GM23338 (cell line): ENCODE results near the gene TPST1. TPM values are rescaled to one million over a fixed set of nuclear protein-coding genes. Genes with fewer than 3 reads are reported as not detected.

Experiments
- ATAC-seq: fragments of 200-7000 bp; cut with Tn5 transposase; 3 replicates; pipeline ENCODE4 v1.9.1; 2020
- DNase-seq: peaks from one replicate; pipeline ENCODE4 v3.0.0-alpha.2; 2015; ENCODE audit warnings: low spot score
- H2AFZ ChIP-seq: fragments of 200-600 bp; sonication (generic); 2 replicates; pipeline ENCODE4 v1.8.0; 2016; ENCODE audit warnings: antibody characterized with exemption, mild to moderate bottlenecking, moderate library complexity
- H3F3A ChIP-seq: fragments of 200-600 bp; sonication (generic); replicated peaks from 2 replicates; pipeline ENCODE4 v1.8.0; 2017; ENCODE audit warnings: antibody characterized with exemption, mixed run types, low read depth
- H3K27ac ChIP-seq: fragments of 200-600 bp; sonication (generic); 2 replicates; pipeline ENCODE4 v1.6.1; 2016; ENCODE audit warnings: low read depth
- H3K27me3 ChIP-seq: fragments of 200-600 bp; sonication (generic); 2 replicates; pipeline ENCODE4 v1.8.0; 2016; ENCODE audit warnings: mild to moderate bottlenecking, mixed run types, moderate library complexity; ENCODE audit not compliant: insufficient read depth
- H3K36me3 ChIP-seq: fragments of 200-600 bp; sonication (generic); 2 replicates; pipeline ENCODE4 v1.8.0; 2016; ENCODE audit warnings: mild to moderate bottlenecking; ENCODE audit not compliant: insufficient read depth
- H3K4me1 ChIP-seq: fragments of 200-600 bp; sonication (generic); 2 replicates; pipeline ENCODE4 v1.8.0; 2016; ENCODE audit warnings: mild to moderate bottlenecking, moderate library complexity; ENCODE audit not compliant: insufficient read depth
- H3K4me2 ChIP-seq: fragments of 200-600 bp; sonication (generic); 2 replicates; pipeline ENCODE4 v1.7.1; 2017; ENCODE audit warnings: mixed run types
- H3K4me3 ChIP-seq: fragments of 200-600 bp; sonication (generic); 2 replicates; pipeline ENCODE4 v1.6.1; 2016; ENCODE audit warnings: mixed run types
- H3K79me2 ChIP-seq: fragments of 200-600 bp; sonication (generic); replicated peaks from 2 replicates; pipeline ENCODE4 v1.8.0; 2017; ENCODE audit warnings: mild to moderate bottlenecking; ENCODE audit not compliant: insufficient read depth
- H3K9me2 ChIP-seq: fragments of 200-600 bp; sonication (generic); 2 replicates; pipeline ENCODE4 v1.8.0; 2017; ENCODE audit not compliant: insufficient read depth
- H4K20me1 ChIP-seq: fragments of 200-600 bp; sonication (generic); replicated peaks from 2 replicates; pipeline ENCODE4 v1.8.0; 2017; ENCODE audit warnings: mild to moderate bottlenecking; ENCODE audit not compliant: insufficient read depth
- H3K27ac Mint-ChIP-seq: 2 replicates; pipeline ENCODE4 v1.8.0; 2020; ENCODE audit warnings: inconsistent platforms, mild to moderate bottlenecking, moderate library complexity, mixed read lengths
- H3K27me3 Mint-ChIP-seq: 3 replicates; pipeline ENCODE4 v1.8.0; 2022; ENCODE audit warnings: low read depth, mild to moderate bottlenecking, moderate library complexity, mixed read lengths, inconsistent platforms; ENCODE audit not compliant: insufficient read depth, poor library complexity
- H3K36me3 Mint-ChIP-seq: 3 replicates; pipeline ENCODE4 v1.8.0; 2021; ENCODE audit warnings: low read depth, mild to moderate bottlenecking, inconsistent platforms, moderate library complexity, mixed read lengths
- H3K4me1 Mint-ChIP-seq: 3 replicates; pipeline ENCODE4 v1.8.0; 2020; ENCODE audit warnings: mild to moderate bottlenecking, inconsistent platforms, mixed read lengths
- H3K4me3 Mint-ChIP-seq: 3 replicates; pipeline ENCODE4 v1.8.0; 2021; ENCODE audit warnings: moderate library complexity, mild to moderate bottlenecking, inconsistent platforms, mixed read lengths
- H3K9me3 Mint-ChIP-seq: 3 replicates; pipeline ENCODE4 v1.8.0; 2020; ENCODE audit warnings: moderate library complexity, mild to moderate bottlenecking, inconsistent platforms, mixed read lengths
- CREB1 ChIP-seq: fragments of 250-450 bp; sonication (Bioruptor Pico); IDR thresholded peaks from 2 replicates; pipeline ENCODE4 v1.5.0; 2020; ENCODE audit warnings: low read depth, mild to moderate bottlenecking, moderate library complexity
- CTCF ChIP-seq, 2 experiments: fragments of 200-600 bp in 1 of 2; sonication (generic) in 1 of 2; conservative IDR thresholded peaks; 2 replicates each; pipeline versions ENCODE4 v1.5.1 to v1.6.1; 2016 to 2017; ENCODE audit warnings: antibody characterized with exemption in 2 of 2, low read depth in 2 of 2, mild to moderate bottlenecking in 2 of 2, moderate library complexity in 1 of 2
- ETS1 ChIP-seq: IDR thresholded peaks from 2 replicates; pipeline ENCODE4 v1.6.1; 2016; ENCODE audit warnings: antibody characterized with exemption
- EZH2 ChIP-seq: fragments of 200-600 bp; sonication (generic); IDR thresholded peaks from one replicate; pipeline ENCODE4 v1.8.0; 2017; ENCODE audit warnings: antibody characterized with exemption, mild to moderate bottlenecking, low read depth; ENCODE audit not compliant: unreplicated experiment
- EZH2phosphoT487 ChIP-seq: fragments of 200-600 bp; sonication (generic); IDR thresholded peaks from one replicate; pipeline ENCODE4 v1.8.1; 2018; ENCODE audit warnings: antibody characterized with exemption; ENCODE audit not compliant: unreplicated experiment
- JUNB ChIP-seq: IDR thresholded peaks from one replicate; pipeline ENCODE4 v1.6.1; 2016; ENCODE audit warnings: antibody characterized with exemption; ENCODE audit not compliant: unreplicated experiment
- NANOG ChIP-seq: IDR thresholded peaks from 2 replicates; pipeline ENCODE4 v1.6.1; 2016; ENCODE audit warnings: antibody characterized with exemption, borderline replicate concordance
- POLR2AphosphoS5 ChIP-seq: IDR thresholded peaks from 2 replicates; pipeline ENCODE4 v1.6.1; 2016; ENCODE audit warnings: antibody characterized with exemption, low read depth
- STAT1 ChIP-seq: IDR thresholded peaks from one replicate; pipeline ENCODE4 v1.6.1; 2016; ENCODE audit warnings: antibody characterized with exemption; ENCODE audit not compliant: unreplicated experiment
- ZNF114 ChIP-seq: fragments of 250-450 bp; sonication (Bioruptor Pico); IDR thresholded peaks from 2 replicates; pipeline ENCODE4 v1.5.0; 2020; ENCODE audit warnings: mild to moderate bottlenecking, moderate library complexity
- ZNF331 ChIP-seq: fragments of 250-450 bp; sonication (Bioruptor Pico); IDR thresholded peaks from 2 replicates; pipeline ENCODE4 v1.5.0; 2020; ENCODE audit warnings: low read depth, mild to moderate bottlenecking, moderate library complexity
- polyA plus RNA-seq: library from polyadenylated mRNA; unstranded; fragments of >200 nt; fragmentation: Nextera tagmentation; extraction: Ambion mirVana; gene quantifications from 2 replicates; pipeline ENCODE4 v1.2.1, GENCODE V29; 2016
- total RNA-seq: library from RNA; depleted of rRNA; stranded (reverse); fragments of >200 nt; shearing (Covaris generic); gene quantifications from 2 replicates; pipeline ENCODE4 v1.2.3, GENCODE V29; 2014
- TF ChIP-seq, protein P1 (sequence below): IDR thresholded peaks from one replicate; pipeline ENCODE4 v1.6.1; 2018; ENCODE audit warnings: antibody characterized with exemption; ENCODE audit not compliant: unreplicated experiment
- TF ChIP-seq, protein P2 (sequence below): fragments of 250-450 bp; sonication (Bioruptor Pico); IDR thresholded peaks from 2 replicates; pipeline ENCODE4 v1.5.0; 2020; ENCODE audit warnings: mild to moderate bottlenecking, moderate library complexity

TPST1 gene
- total and polyA plus RNA-seq, 2 experiments from 2014 or later: 10.7 to 19.2 TPM

DNA sequence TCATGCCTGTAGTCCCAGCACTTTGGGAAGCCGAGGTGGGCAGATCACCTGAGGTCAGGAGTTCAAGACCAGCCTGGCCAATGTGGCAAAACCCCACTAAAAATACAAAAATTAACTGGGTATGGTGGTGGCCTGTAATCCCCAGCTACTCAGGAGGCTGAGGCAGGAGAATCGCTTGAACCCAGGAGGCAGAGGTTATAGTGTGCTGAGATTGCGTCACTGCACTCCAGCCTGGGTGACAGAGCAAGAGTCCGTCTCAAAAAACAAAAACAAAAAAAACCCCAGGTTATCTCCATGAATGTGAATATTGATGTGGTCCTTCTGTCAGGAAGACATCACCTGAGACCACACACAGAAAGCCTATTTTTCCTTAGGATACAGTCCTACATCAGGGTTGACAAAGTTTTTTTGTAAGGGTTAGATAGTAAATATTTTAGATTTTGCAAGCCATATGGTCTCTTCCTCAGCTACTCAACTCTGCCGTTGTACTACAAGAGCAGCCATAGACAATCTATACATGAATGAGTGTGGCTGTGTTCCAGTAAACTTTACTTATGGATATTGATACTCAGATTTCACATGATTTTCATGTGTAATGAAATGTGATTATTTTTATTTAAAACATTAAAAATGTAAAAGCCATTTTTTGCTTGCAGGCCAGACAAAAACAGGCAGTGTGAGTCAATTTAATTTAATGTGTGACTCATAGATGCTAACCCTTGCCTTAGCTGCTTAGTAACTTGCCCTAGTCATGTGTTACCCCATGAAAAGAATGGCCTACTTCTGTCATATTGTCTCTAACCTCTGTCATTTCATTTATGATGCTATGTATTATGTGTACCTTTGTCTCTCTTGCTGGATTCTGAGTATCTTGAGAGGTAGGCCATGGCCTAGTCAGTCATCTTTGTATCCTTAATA, 78.1 kb downstream of the TPST1 start:
- Histone ChIP-seq H3K27me3 (no peaks in the 10 kb centered on the region), H3K36me3 (no peaks in the 10 kb centered on the region), H4K20me1 (peaks cover 4% of the 10 kb centered on the region; the same call in 1 of the 2 replicates), H2AFZ (no peak overlapping the region), H3K4me2 (no peak overlapping the region), H3K9me2 (no peaks in the 10 kb centered on the region), H3K27ac (no peak overlapping the region), H3K4me3 (no peak overlapping the region), H3F3A (no peaks in the 10 kb centered on the region), H3K4me1 (no peaks in the 10 kb centered on the region; the same call in 1 of the 2 replicates), H3K79me2 (peaks cover 29% of the 10 kb centered on the region)
- TF ChIP-seq, protein P1, sequence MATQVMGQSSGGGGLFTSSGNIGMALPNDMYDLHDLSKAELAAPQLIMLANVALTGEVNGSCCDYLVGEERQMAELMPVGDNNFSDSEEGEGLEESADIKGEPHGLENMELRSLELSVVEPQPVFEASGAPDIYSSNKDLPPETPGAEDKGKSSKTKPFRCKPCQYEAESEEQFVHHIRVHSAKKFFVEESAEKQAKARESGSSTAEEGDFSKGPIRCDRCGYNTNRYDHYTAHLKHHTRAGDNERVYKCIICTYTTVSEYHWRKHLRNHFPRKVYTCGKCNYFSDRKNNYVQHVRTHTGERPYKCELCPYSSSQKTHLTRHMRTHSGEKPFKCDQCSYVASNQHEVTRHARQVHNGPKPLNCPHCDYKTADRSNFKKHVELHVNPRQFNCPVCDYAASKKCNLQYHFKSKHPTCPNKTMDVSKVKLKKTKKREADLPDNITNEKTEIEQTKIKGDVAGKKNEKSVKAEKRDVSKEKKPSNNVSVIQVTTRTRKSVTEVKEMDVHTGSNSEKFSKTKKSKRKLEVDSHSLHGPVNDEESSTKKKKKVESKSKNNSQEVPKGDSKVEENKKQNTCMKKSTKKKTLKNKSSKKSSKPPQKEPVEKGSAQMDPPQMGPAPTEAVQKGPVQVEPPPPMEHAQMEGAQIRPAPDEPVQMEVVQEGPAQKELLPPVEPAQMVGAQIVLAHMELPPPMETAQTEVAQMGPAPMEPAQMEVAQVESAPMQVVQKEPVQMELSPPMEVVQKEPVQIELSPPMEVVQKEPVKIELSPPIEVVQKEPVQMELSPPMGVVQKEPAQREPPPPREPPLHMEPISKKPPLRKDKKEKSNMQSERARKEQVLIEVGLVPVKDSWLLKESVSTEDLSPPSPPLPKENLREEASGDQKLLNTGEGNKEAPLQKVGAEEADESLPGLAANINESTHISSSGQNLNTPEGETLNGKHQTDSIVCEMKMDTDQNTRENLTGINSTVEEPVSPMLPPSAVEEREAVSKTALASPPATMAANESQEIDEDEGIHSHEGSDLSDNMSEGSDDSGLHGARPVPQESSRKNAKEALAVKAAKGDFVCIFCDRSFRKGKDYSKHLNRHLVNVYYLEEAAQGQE: no peak
- TF ChIP-seq ZNF331 (CRISPR knock-in tag): no peak
- no peak for TF ChIP-seq ETS1
- TF ChIP-seq ZNF114 (CRISPR knock-in tag): no peak
- no peak for TF ChIP-seq NANOG
- no peak for TF ChIP-seq JUNB
- TF ChIP-seq POLR2AphosphoS5: no peak
- TF ChIP-seq, protein P2, sequence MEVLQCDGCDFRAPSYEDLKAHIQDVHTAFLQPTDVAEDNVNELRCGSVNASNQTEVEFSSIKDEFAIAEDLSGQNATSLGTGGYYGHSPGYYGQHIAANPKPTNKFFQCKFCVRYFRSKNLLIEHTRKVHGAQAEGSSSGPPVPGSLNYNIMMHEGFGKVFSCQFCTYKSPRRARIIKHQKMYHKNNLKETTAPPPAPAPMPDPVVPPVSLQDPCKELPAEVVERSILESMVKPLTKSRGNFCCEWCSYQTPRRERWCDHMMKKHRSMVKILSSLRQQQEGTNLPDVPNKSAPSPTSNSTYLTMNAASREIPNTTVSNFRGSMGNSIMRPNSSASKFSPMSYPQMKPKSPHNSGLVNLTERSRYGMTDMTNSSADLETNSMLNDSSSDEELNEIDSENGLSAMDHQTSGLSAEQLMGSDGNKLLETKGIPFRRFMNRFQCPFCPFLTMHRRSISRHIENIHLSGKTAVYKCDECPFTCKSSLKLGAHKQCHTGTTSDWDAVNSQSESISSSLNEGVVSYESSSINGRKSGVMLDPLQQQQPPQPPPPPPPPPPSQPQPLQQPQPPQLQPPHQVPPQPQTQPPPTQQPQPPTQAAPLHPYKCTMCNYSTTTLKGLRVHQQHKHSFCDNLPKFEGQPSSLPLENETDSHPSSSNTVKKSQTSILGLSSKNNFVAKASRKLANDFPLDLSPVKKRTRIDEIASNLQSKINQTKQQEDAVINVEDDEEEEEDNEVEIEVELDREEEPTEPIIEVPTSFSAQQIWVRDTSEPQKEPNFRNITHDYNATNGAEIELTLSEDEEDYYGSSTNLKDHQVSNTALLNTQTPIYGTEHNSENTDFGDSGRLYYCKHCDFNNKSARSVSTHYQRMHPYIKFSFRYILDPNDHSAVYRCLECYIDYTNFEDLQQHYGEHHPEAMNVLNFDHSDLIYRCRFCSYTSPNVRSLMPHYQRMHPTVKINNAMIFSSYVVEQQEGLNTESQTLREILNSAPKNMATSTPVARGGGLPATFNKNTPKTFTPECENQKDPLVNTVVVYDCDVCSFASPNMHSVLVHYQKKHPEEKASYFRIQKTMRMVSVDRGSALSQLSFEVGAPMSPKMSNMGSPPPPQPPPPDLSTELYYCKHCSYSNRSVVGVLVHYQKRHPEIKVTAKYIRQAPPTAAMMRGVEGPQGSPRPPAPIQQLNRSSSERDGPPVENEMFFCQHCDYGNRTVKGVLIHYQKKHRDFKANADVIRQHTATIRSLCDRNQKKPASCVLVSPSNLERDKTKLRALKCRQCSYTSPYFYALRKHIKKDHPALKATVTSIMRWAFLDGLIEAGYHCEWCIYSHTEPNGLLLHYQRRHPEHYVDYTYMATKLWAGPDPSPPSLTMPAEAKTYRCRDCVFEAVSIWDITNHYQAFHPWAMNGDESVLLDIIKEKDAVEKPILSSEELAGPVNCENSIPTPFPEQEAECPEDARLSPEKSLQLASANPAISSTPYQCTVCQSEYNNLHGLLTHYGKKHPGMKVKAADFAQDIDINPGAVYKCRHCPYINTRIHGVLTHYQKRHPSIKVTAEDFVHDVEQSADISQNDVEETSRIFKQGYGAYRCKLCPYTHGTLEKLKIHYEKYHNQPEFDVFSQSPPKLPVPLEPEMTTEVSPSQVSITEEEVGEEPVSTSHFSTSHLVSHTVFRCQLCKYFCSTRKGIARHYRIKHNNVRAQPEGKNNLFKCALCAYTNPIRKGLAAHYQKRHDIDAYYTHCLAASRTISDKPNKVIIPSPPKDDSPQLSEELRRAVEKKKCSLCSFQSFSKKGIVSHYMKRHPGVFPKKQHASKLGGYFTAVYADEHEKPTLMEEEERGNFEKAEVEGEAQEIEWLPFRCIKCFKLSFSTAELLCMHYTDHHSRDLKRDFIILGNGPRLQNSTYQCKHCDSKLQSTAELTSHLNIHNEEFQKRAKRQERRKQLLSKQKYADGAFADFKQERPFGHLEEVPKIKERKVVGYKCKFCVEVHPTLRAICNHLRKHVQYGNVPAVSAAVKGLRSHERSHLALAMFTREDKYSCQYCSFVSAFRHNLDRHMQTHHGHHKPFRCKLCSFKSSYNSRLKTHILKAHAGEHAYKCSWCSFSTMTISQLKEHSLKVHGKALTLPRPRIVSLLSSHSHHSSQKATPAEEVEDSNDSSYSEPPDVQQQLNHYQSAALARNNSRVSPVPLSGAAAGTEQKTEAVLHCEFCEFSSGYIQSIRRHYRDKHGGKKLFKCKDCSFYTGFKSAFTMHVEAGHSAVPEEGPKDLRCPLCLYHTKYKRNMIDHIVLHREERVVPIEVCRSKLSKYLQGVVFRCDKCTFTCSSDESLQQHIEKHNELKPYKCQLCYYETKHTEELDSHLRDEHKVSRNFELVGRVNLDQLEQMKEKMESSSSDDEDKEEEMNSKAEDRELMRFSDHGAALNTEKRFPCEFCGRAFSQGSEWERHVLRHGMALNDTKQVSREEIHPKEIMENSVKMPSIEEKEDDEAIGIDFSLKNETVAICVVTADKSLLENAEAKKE: no peak
- no peak for TF ChIP-seq EZH2
- no peak for TF ChIP-seq EZH2phosphoT487
- no peak for TF ChIP-seq CTCF (conservative IDR thresholded peaks at IDR 0.05; ENCODE audit: low read depth in 2 of 2)
- no peak for TF ChIP-seq CREB1 (CRISPR knock-in tag)
- no peak for TF ChIP-seq STAT1
- H3K27ac Mint-ChIP-seq: no peak overlapping the region
- H3K27me3 Mint-ChIP-seq: peaks cover 1% of the 10 kb centered on the region
- H3K9me3 Mint-ChIP-seq: peaks cover 2% of the 10 kb centered on the region; the same call in 2 of the 3 replicates
- peaks cover 3% of the 10 kb centered on the region; the same call in 2 of the 3 replicates for H3K36me3 Mint-ChIP-seq
- H3K4me1 Mint-ChIP-seq: peaks cover 8% of the 10 kb centered on the region
- no peak overlapping the region for H3K4me3 Mint-ChIP-seq
- DNase-seq (no peak), ATAC-seq (no peak)
